ENCODE measurements around the gene IQCF5. TPM values are rescaled to one million over a fixed set of nuclear protein-coding genes. Genes with fewer than 3 reads are reported as not detected.

Gene IQCF5
- total RNA-seq, 1 donor from 2014 or later, result not detected

DNA sequence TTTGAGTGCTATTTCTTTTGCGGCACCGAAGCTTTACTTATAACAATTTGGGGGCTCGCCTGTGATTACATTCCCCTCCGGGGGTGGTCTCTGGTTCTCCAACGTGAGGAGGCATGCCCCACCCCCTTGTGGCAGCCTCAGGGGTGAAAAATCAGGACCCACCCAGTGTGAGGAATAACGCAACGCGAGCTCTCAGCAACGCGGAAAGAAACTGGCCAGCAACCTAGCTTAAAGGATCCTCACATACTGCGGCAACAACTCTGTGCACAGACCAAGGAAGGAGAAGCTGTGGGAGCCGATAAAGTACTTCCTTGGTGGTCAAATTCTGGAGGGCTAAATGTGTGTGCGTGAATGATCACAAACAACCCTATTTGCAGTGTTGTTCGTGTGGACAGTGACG, 22.0 kb upstream of the IQCF5 start:
- intact Hi-C loops (cut with DNase I), result no loop called here
- no peaks in the 10 kb centered on the region for H3K9me3 ChIP-seq
- H3K4me1 ChIP-seq, result no peaks in the 10 kb centered on the region
- H3K27ac ChIP-seq, result no peak overlapping the region
- H3K4me3 ChIP-seq, result no peak overlapping the region
- H3K27me3 ChIP-seq, result no peaks in the 10 kb centered on the region
- DNase-seq (ENCODE audit: low spot score in 2 of 2), result no peak
- H3K36me3 ChIP-seq, result no peaks in the 10 kb centered on the region
- TF ChIP-seq CTCF (IDR thresholded peaks at IDR 0.05), result no peak

DNA sequence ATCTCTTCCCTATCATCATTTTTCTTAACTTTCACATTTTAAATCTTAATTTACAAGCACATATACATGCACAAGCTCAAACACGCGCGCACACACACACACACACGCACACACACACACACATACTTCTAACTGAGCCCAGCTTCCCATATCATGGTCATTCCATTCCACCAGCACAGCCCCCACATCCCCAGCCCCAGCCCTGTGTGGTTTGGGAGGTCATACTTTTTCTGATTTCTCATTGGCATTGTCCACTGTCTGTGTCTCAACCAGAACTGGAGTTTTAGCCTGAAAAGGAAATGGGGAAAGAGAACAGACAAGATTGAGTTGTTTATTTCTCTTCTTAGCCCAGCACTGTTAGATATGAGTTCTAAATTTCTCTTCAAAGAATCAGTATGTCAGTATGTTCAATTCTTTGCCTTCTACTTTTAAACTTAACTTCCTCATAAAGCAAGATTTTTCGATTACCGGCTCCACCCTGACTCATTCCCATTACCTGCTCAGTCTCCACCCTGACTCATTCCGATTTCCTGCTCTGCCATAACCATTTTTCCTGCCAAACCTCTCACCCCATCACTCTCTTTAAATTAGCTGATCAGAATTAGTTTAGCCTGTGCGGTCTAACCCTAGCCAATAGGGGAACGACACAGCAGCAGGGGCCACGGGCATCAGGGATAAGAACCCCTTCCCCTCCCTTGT, 21.4 kb upstream of the IQCF5 start:
- no peak for TF ChIP-seq CTCF (IDR thresholded peaks at IDR 0.05)
- no peak for DNase-seq (ENCODE audit: low spot score in 2 of 2)
- intact Hi-C loops (cut with DNase I), result no loop called here
- H3K27me3 ChIP-seq, result no peaks in the 10 kb centered on the region
- H3K36me3 ChIP-seq, result no peaks in the 10 kb centered on the region
- no peak overlapping the region for H3K27ac ChIP-seq
- no peak overlapping the region for H3K4me3 ChIP-seq
- no peaks in the 10 kb centered on the region for H3K9me3 ChIP-seq
- no peaks in the 10 kb centered on the region for H3K4me1 ChIP-seq

GRCh38 chr3:51894939-51895338, 19.5 kb upstream of the IQCF5 start:
- Histone ChIP-seq H3K4me1 (no peaks in the 10 kb centered on the region), H3K27ac (no peak overlapping the region), H3K36me3 (no peaks in the 10 kb centered on the region), H3K9me3 (no peaks in the 10 kb centered on the region), H3K4me3 (no peak overlapping the region), H3K27me3 (no peaks in the 10 kb centered on the region)
- no peak for TF ChIP-seq CTCF (IDR thresholded peaks at IDR 0.05)
- intact Hi-C loops (cut with DNase I), result no loop called here
- no peak for DNase-seq (ENCODE audit: low spot score in 2 of 2)

GRCh38 chr3:51894391-51894790, 19.0 kb upstream of the IQCF5 start:
- no peak overlapping the region for H3K27ac ChIP-seq
- no peaks in the 10 kb centered on the region for H3K36me3 ChIP-seq
- DNase-seq (ENCODE audit: low spot score in 2 of 2), result no peak
- TF ChIP-seq CTCF (IDR thresholded peaks at IDR 0.05), result no peak
- intact Hi-C loops (cut with DNase I), result no loop called here
- no peak overlapping the region for H3K4me3 ChIP-seq
- H3K27me3 ChIP-seq, result no peaks in the 10 kb centered on the region
- no peaks in the 10 kb centered on the region for H3K9me3 ChIP-seq
- no peaks in the 10 kb centered on the region for H3K4me1 ChIP-seq

DNA sequence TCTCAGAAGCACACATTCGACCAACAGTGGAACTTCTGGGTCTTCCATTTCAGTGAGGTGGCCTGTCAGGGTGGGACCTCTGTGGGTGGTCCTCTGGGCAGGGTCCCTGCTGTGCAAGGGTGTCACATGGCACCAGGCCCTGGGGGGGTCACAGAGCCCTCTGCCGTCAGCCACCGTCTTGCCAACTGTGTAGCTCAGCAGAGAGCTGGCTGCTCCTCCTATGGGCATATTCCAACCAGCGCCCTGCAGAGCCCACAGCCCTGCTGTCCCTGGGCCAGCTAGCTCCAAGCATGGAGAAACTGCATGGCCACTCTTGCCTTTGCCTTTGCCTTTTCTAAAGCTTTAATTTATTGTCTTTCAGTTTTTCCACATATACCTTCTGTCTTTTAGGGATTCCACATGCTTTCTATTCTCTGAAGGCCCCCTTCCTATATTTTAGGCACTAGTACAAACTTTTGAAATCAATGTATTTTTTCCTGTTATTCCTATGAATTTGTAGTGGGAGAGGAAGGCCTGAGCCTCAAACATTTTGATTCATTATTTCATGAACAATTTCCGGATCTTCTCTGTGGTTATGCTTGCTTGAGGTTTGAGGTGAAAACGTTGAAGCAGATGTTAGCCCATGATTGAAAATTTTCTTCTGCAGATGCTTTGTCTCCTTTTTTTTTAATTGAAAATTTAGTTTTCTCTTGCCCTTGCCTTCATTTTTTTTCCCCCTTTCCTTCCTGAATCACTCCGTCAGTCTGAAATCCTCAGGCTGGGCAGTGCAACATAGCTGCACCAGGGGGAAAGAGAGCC, 16.0 kb upstream of the IQCF5 start:
- no peaks in the 10 kb centered on the region for H3K36me3 ChIP-seq
- no peak for TF ChIP-seq CTCF (IDR thresholded peaks at IDR 0.05)
- H3K9me3 ChIP-seq, result no peaks in the 10 kb centered on the region
- intact Hi-C loops (cut with DNase I), result no loop called here
- H3K27ac ChIP-seq, result no peak overlapping the region
- no peaks in the 10 kb centered on the region for H3K4me1 ChIP-seq
- H3K27me3 ChIP-seq, result no peaks in the 10 kb centered on the region
- no peak for DNase-seq (ENCODE audit: low spot score in 2 of 2)
- no peak overlapping the region for H3K4me3 ChIP-seq
